ENCODE measurements around the gene ZNF469.

Gene ZNF469

GRCh38 chr16:88429387-88430184, 46.8 kb downstream of the ZNF469 start:
- no peak for DNase-seq

GRCh38 chr16:88430185-88430523, 47.4 kb downstream of the ZNF469 start:
- DNase-seq, result no peak

- DNase-seq, result peak; percentile 65
Observed at GRCh38 chr16:88430524-88431446, 48.0 kb downstream of the ZNF469 start.

GRCh38 chr16:88431651-88432050, 48.9 kb downstream of the ZNF469 start:
- no peak for DNase-seq

GRCh38 chr16:88432174-88432573, 49.4 kb downstream of the ZNF469 start:
- no peak for DNase-seq

Measured in activated T-cell treated with anti-CD3 and anti-CD28 coated beads, Interleukin-2, amount 50 U/mL, for 1 hour (primary cell).